T-helper 1 cell treated with Interleukin-12 subunit alpha and Interleukin-12 subunit beta and Interleukin-4 antibody, amounts not matched to agents 30 μg/mL and 1 μg/mL, for 36 hours (primary cell): Measurements from ENCODE around the gene CDX1.

Experiments used
- H3K27ac Mint-ChIP-seq: one replicate; pipeline ENCODE4 v1.8.0; 2021; ENCODE audit warnings: mild to moderate bottlenecking, mixed read lengths
- H3K27me3 Mint-ChIP-seq: one replicate; pipeline ENCODE4 v1.8.0; 2021; ENCODE audit warnings: low read depth, mixed read lengths
- H3K36me3 Mint-ChIP-seq: one replicate; pipeline ENCODE4 v1.8.0; 2021; ENCODE audit warnings: low read depth, mixed read lengths
- H3K4me1 Mint-ChIP-seq: one replicate; pipeline ENCODE4 v1.8.0; 2021; ENCODE audit warnings: low read depth, mixed read lengths
- H3K4me3 Mint-ChIP-seq: one replicate; pipeline ENCODE4 v1.8.0; 2021; ENCODE audit warnings: mild to moderate bottlenecking, moderate library complexity, mixed read lengths
- H3K9me3 Mint-ChIP-seq: one replicate; pipeline ENCODE4 v1.8.0; 2021; ENCODE audit warnings: mixed read lengths

The CDX1 gene

DNA sequence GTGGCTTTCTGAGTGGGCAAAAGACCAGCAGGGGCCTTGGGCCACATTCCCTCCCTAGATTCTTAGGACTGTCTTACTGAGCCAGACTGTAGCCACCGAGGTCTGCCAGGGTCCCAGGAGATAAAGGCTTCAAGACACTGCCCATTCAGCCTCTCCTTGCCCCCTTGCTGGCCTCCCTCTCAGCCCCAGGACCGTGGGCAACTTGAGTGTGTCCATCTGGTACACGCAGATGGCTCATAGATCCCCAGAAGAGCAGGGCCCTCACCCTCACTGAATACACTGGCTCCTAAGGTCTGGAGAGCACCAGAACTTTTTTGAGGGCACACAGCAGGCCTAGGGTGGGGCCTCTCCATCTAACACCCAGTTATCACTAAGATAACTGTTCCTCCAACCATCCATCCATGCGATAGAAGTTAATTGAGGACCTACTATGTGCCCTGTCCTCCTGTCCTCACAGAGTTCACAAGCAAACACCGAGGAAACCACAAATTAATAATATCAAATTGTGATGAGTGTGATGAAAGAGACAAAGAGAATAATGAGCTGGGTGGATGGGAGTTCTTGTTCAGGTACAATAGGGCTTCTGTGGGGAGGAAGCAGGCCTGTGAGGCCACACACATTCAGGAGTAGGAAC, 6.0 kb upstream of the CDX1 start:
- H3K4me1 Mint-ChIP-seq: peaks cover 7% of the 10 kb centered on the region

DNA sequence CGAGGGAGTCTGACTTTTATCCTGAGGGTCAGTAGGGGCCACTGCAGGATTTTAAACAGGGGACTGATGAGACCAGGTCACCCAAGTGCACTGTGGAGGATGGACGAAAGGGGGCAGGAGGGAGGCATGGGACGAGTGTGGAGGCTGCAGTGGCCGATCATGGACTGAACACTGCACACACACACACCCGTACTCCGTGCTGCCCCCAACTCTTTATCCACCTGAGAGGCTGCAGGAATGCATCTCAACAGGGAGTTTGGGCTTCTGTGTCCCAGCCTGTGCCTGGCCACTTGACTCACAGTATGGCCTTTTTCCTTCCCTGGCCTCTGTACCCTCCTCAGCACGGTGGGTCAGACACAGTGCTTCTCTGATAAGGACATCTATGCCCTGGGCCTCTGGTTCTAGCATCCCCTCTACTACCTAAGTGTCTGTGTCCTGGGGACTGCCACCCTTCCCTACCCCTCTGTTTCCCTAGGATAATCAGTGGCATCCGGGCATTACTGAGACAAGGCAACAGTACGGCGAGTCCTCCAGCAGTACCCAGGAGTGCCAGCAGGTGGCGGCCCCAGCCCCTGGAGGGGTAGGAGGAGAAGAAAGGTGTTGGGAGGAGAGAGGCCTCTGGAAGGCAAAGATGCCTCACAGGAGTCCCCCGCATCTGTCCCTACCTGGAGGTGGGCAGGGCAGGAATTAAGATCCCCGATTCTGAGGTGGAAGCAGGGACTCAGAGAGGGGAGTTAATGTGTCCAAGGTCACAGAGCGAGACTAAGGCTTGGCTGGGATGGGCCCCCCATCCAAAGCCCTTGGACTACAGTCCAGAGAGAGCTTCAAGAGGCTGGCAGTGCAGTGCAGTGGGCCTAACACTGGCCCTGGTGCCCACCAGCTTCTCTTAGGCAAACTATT, 5.1 kb upstream of the CDX1 start:
- H3K27me3 Mint-ChIP-seq: peaks cover 44% of the 10 kb centered on the region
- peaks cover 1% of the 10 kb centered on the region for H3K4me1 Mint-ChIP-seq
- no peaks in the 10 kb centered on the region for H3K9me3 Mint-ChIP-seq
- H3K36me3 Mint-ChIP-seq: no peaks in the 10 kb centered on the region
- H3K4me3 Mint-ChIP-seq: no peak overlapping the region
- H3K27ac Mint-ChIP-seq: no peak overlapping the region

More for the DNA sequence above, 6.0 kb upstream of the CDX1 start:
- H3K36me3 Mint-ChIP-seq: no peaks in the 10 kb centered on the region
- no peak overlapping the region for H3K4me3 Mint-ChIP-seq
- no peak overlapping the region for H3K27ac Mint-ChIP-seq
- no peaks in the 10 kb centered on the region for H3K9me3 Mint-ChIP-seq
- peaks cover 45% of the 10 kb centered on the region for H3K27me3 Mint-ChIP-seq

- Mint-ChIP-seq H3K9me3 (no peaks in the 10 kb centered on the region), H3K27ac (no peak overlapping the region), H3K4me3 (no peak overlapping the region)
Measured at GRCh38 chr5:150162142-150162513, 4.5 kb upstream of the CDX1 start.

DNA sequence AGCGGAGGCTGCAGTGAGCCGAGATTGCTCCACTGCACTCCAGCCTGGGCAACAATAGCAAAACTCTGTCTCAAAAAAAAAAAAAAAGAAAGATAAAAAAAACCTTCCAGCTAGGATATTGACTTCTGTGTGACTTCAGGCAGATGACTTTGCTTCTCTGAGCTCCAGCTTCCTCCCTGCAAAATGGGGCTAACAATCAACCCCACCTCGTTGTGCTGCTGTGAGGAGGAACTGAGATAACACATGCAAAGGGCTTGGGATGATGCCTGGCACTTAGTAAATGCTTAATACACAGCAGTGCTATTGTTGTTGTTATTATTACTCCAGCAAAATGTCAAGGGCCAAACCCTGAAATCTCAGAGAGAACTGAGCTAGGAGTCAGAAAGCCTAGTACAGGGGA, 3.5 kb upstream of the CDX1 start:
- Mint-ChIP-seq H3K36me3 (no peaks in the 10 kb centered on the region), H3K4me1 (peaks cover 1% of the 10 kb centered on the region)

More at GRCh38 chr5:150162142-150162513, 4.5 kb upstream of the CDX1 start:
- H3K4me1 Mint-ChIP-seq: peaks cover 1% of the 10 kb centered on the region
- peaks cover 40% of the 10 kb centered on the region for H3K27me3 Mint-ChIP-seq
- H3K36me3 Mint-ChIP-seq: no peaks in the 10 kb centered on the region

DNA sequence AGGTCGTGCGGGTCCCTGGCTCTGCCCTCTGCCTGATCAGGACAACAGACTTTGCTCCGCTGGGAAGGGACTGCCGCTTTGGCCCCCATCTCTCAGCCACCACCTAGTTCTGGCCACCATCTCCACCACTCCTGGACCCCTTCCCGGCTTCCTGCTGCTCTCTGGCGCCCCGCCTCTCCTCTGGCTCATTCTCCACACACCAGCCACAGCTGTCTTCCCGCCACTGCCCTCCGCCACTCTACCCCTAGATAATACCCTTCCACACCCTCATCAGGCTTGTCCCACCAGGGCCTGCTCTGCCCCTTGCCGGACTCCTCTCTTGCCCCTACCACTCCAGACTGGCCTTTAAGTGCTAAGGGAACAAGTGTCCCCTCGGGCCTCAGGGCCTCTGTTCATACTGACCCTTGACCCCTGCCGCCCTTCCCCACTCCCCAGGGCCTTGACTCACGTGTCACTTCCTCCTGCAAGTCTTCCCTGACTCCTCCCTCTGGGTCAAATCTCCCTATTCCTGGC, 3.0 kb upstream of the CDX1 start:
- Mint-ChIP-seq H3K4me1 (peaks cover 1% of the 10 kb centered on the region), H3K27ac (no peak overlapping the region), H3K9me3 (no peaks in the 10 kb centered on the region), H3K4me3 (no peak overlapping the region), H3K27me3 (peaks cover 46% of the 10 kb centered on the region), H3K36me3 (no peaks in the 10 kb centered on the region)

More for the DNA sequence above, 3.5 kb upstream of the CDX1 start:
- Mint-ChIP-seq H3K27me3 (peaks cover 40% of the 10 kb centered on the region), H3K9me3 (no peaks in the 10 kb centered on the region), H3K27ac (no peak overlapping the region), H3K4me3 (no peak overlapping the region)

GRCh38 chr5:150164211-150164980, 2.2 kb upstream of the CDX1 start:
- Mint-ChIP-seq H3K27ac (no peak overlapping the region), H3K36me3 (no peaks in the 10 kb centered on the region), H3K4me3 (no peak overlapping the region), H3K4me1 (peaks cover 1% of the 10 kb centered on the region), H3K9me3 (no peaks in the 10 kb centered on the region), H3K27me3 (peaks cover 51% of the 10 kb centered on the region)

GRCh38 chr5:150166037-150166649, 435 bp upstream of the CDX1 start:
- Mint-ChIP-seq H3K27me3 (peaks cover 62% of the 10 kb centered on the region), H3K4me3 (no peak overlapping the region), H3K4me1 (peaks cover 1% of the 10 kb centered on the region), H3K9me3 (no peaks in the 10 kb centered on the region), H3K36me3 (no peaks in the 10 kb centered on the region), H3K27ac (no peak overlapping the region)

GRCh38 chr5:150167512-150167850, 903 bp downstream of the CDX1 start:
- Mint-ChIP-seq H3K9me3 (no peaks in the 10 kb centered on the region), H3K27me3 (peaks cover 66% of the 10 kb centered on the region), H3K27ac (no peak overlapping the region), H3K36me3 (no peaks in the 10 kb centered on the region), H3K4me1 (no peaks in the 10 kb centered on the region), H3K4me3 (no peak overlapping the region)

- H3K27ac Mint-ChIP-seq: no peak overlapping the region
- no peaks in the 10 kb centered on the region for H3K36me3 Mint-ChIP-seq
- H3K4me1 Mint-ChIP-seq: no peaks in the 10 kb centered on the region
- no peak overlapping the region for H3K4me3 Mint-ChIP-seq
- H3K27me3 Mint-ChIP-seq: peaks cover 65% of the 10 kb centered on the region
- H3K9me3 Mint-ChIP-seq: no peaks in the 10 kb centered on the region
Measured at GRCh38 chr5:150167908-150168307, 1.3 kb downstream of the CDX1 start.

DNA sequence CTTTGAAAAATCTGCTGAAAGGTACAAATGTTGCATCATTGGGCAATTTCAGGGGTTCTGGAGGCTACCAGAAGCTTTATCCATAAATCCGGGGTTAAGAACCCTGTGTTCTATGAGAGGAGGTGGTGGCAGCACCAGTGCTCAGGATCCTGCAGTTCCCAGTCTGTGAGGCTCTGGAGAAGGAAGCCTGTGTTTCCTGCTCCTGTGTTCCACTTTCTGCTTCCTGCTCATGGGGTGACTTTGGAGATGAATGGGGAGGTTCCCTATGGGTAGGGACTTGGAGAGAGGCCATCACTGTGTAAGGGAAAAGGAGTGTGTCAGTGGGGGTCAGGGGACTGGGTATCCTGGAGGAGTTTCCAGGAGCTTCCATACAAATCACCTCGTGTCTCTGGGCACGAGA, 2.3 kb downstream of the CDX1 start:
- Mint-ChIP-seq H3K4me1 (no peaks in the 10 kb centered on the region), H3K36me3 (no peaks in the 10 kb centered on the region), H3K9me3 (no peaks in the 10 kb centered on the region), H3K27me3 (peaks cover 68% of the 10 kb centered on the region), H3K27ac (no peak overlapping the region), H3K4me3 (no peak overlapping the region)

- no peaks in the 10 kb centered on the region for H3K4me1 Mint-ChIP-seq
- peaks cover 45% of the 10 kb centered on the region for H3K27me3 Mint-ChIP-seq
- no peaks in the 10 kb centered on the region for H3K36me3 Mint-ChIP-seq
- H3K9me3 Mint-ChIP-seq: no peaks in the 10 kb centered on the region
- H3K4me3 Mint-ChIP-seq: no peak overlapping the region
- H3K27ac Mint-ChIP-seq: no peak overlapping the region
Measured at GRCh38 chr5:150172145-150172544, 5.6 kb downstream of the CDX1 start.

DNA sequence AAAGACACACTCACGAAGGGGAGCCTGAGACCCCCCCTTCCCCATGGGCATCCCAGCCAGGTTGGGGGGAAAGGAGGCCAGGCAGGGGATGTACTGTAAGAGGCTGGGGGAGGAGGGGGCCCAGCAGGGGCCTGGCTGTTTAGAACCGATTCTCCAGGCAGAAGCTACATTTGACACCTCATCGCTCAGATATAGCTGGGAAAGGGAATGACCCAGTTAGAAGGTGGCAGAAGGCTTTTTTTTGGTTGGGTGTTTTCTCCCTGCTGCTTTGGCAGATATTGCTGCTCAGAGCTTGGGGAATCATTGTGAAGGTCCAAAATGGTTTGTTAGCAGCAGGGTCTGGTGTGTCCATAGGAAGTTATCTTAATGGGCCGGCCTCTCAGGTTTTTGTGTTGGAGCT, 6.0 kb downstream of the CDX1 start:
- Mint-ChIP-seq H3K4me1 (no peaks in the 10 kb centered on the region), H3K36me3 (no peaks in the 10 kb centered on the region), H3K27ac (no peak overlapping the region), H3K27me3 (peaks cover 42% of the 10 kb centered on the region), H3K4me3 (no peak overlapping the region), H3K9me3 (no peaks in the 10 kb centered on the region)

GRCh38 chr5:150173161-150173560, 6.6 kb downstream of the CDX1 start:
- no peaks in the 10 kb centered on the region for H3K4me1 Mint-ChIP-seq
- no peaks in the 10 kb centered on the region for H3K36me3 Mint-ChIP-seq
- H3K27ac Mint-ChIP-seq: no peak overlapping the region
- no peak overlapping the region for H3K4me3 Mint-ChIP-seq
- peaks cover 36% of the 10 kb centered on the region for H3K27me3 Mint-ChIP-seq
- no peaks in the 10 kb centered on the region for H3K9me3 Mint-ChIP-seq

DNA sequence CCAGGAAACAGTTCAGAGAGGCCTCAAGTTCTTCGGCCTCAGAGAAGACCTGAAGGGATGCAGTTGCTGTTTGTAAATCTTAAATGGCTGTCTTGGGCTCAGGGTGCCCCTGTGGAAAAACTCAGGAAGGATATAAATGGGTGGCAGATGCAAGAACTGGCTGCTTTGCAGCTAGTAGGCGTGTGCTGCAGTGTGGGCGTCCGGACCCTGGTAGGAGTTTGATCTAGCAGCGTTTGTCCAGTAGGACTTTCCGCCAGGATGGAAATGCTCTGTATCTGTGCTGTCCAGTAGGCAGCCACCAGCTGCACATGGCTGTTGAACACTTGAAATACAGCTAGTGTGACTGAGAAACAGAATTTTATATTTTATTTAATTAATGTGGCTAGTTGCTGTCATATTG, 7.7 kb downstream of the CDX1 start:
- Mint-ChIP-seq H3K4me1 (no peaks in the 10 kb centered on the region), H3K9me3 (no peaks in the 10 kb centered on the region), H3K27me3 (peaks cover 26% of the 10 kb centered on the region), H3K36me3 (no peaks in the 10 kb centered on the region), H3K4me3 (no peak overlapping the region), H3K27ac (no peak overlapping the region)
